ENCODE measurements around the gene PIK3R1. TPM values are rescaled to one million over a fixed set of nuclear protein-coding genes. Genes with fewer than 3 reads are reported as not detected.
A peak's percentile ranks its signal among the peaks of the same experiment; 100 is the strongest.

The PIK3R1 gene
- total RNA-seq, 2 donors from 2014 or later, result 32.4 to 58.7 TPM

GRCh38 chr5:68258531-68258930 lies 43.0 kb downstream of the PIK3R1 start:
- intact Hi-C loops (cut with DNase I), result no loop called here
- TF ChIP-seq CTCF (IDR thresholded peaks at IDR 0.05), result no peak
- TF ChIP-seq POLR2A (IDR thresholded peaks at IDR 0.05), result no peak
- no peaks in the 10 kb centered on the region for H3K9me3 ChIP-seq
- DNase-seq, result no peak
- H3K27me3 ChIP-seq, result no peaks in the 10 kb centered on the region
- no peak overlapping the region for H3K27ac ChIP-seq
- peaks cover 11% of the 10 kb centered on the region for H3K4me1 ChIP-seq
- H3K36me3 ChIP-seq (replicated peaks in 1 of 2; ENCODE audit: insufficient read depth in 1 of 2, low read depth in 2 of 2), result peaks cover 0 to 2% of the 10 kb centered on the region in 2 donors
- no peak for ATAC-seq
- H3K4me3 ChIP-seq, result no peak overlapping the region
- 76 to 81% methylated on average over 4 of the region's 4 CpGs for WGBS, 2 donors

GRCh38 chr5:68259700-68260099 lies 44.1 kb downstream of the PIK3R1 start:
- intact Hi-C loops (cut with DNase I), result no loop called here
- H3K27me3 ChIP-seq, result no peaks in the 10 kb centered on the region
- H3K4me3 ChIP-seq, result no peak overlapping the region
- 93 to 96% methylated on average over 2 of the region's 2 CpGs for WGBS, 2 donors
- no peak for ATAC-seq
- H3K9me3 ChIP-seq, result no peaks in the 10 kb centered on the region
- H3K4me1 ChIP-seq, result peaks cover 22% of the 10 kb centered on the region
- H3K36me3 ChIP-seq (replicated peaks in 1 of 2; ENCODE audit: insufficient read depth in 1 of 2, low read depth in 2 of 2), result peaks cover 0 to 2% of the 10 kb centered on the region in 2 donors
- DNase-seq, result no peak
- no peak overlapping the region for H3K27ac ChIP-seq
- TF ChIP-seq CTCF (IDR thresholded peaks at IDR 0.05), result no peak

GRCh38 chr5:68260467-68260866 lies 44.9 kb downstream of the PIK3R1 start:
- H3K27me3 ChIP-seq, result no peaks in the 10 kb centered on the region
- peaks cover 30% of the 10 kb centered on the region for H3K4me1 ChIP-seq
- DNase-seq (no peak), ATAC-seq (no peak)
- 88 to 89% methylated on average over 3 of the region's 3 CpGs for WGBS, 2 donors
- intact Hi-C loops (cut with DNase I), result no loop called here
- no peak overlapping the region for H3K4me3 ChIP-seq
- peaks cover 0 to 2% of the 10 kb centered on the region in 2 donors for H3K36me3 ChIP-seq (replicated peaks in 1 of 2; ENCODE audit: insufficient read depth in 1 of 2, low read depth in 2 of 2)
- no peaks in the 10 kb centered on the region for H3K9me3 ChIP-seq
- TF ChIP-seq POLR2A (IDR thresholded peaks at IDR 0.05), result no peak
- TF ChIP-seq CTCF (IDR thresholded peaks at IDR 0.05), result no peak
- no peak overlapping the region for H3K27ac ChIP-seq

- Histone ChIP-seq H3K9me3 (no peaks in the 10 kb centered on the region), H3K4me1 (peaks cover 36% of the 10 kb centered on the region), H3K36me3 (replicated peaks in 1 of 2; ENCODE audit: insufficient read depth in 1 of 2, low read depth in 2 of 2) (peaks cover 0 to 2% of the 10 kb centered on the region in 2 donors), H3K27ac (peak overlapping the region in 1 of 4 donors; percentile 31), H3K27me3 (no peaks in the 10 kb centered on the region), H3K4me3 (no peak overlapping the region)
- TF ChIP-seq POLR2A (IDR thresholded peaks at IDR 0.05) (no peak), CTCF (IDR thresholded peaks at IDR 0.05) (no peak)
- ATAC-seq (no peak), DNase-seq (no peak)
- intact Hi-C loops (cut with DNase I), result no loop called here
These were observed 45.6 kb downstream of the PIK3R1 start for GRCh38 chr5:68261169-68261568.

- H3K36me3 ChIP-seq (replicated peaks in 1 of 2; ENCODE audit: insufficient read depth in 1 of 2, low read depth in 2 of 2), result peaks cover 0 to 2% of the 10 kb centered on the region in 2 donors
- ATAC-seq, result no peak
- H3K4me3 ChIP-seq, result no peak overlapping the region
- peak overlapping the region in 1 of 4 donors; percentile 31 for H3K27ac ChIP-seq
- 61 to 74% methylated on average over 4 of the region's 4 CpGs for WGBS, 2 donors
- no peak for TF ChIP-seq CTCF (IDR thresholded peaks at IDR 0.05)
- no peak for TF ChIP-seq POLR2A (IDR thresholded peaks at IDR 0.05)
- peaks cover 40% of the 10 kb centered on the region for H3K4me1 ChIP-seq
- H3K27me3 ChIP-seq, result no peaks in the 10 kb centered on the region
- no peaks in the 10 kb centered on the region for H3K9me3 ChIP-seq
- DNase-seq, result no peak
- intact Hi-C loops (cut with DNase I), result no loop called here
These were observed 46.1 kb downstream of the PIK3R1 start for GRCh38 chr5:68261569-68262065.

Measured in body of pancreas (tissue), 4 donors.